MCF 10A (cell line): ENCODE measurements around the gene GADD45B. TPM values are rescaled to one million over a fixed set of nuclear protein-coding genes. Genes with fewer than 3 reads are reported as not detected.

Experiments used
- BruUV-seq: library from RNA; stranded (reverse); fragments of 400-500 nt; replicated peaks from 2 replicates; lab custom pipeline; 2021; lab: Mats Ljungman, UMichigan
- CTCF ChIA-PET: fragments of 300-600 bp; sonication (Branson Sonifier 250); formaldehyde crosslinking; extraction: SDS; loops from one replicate; lab custom pipeline; 2021; ENCODE audit warnings: antibody characterized with exemption, inconsistent platforms; lab: Yijun Ruan, JAX
- POLR2A ChIA-PET: fragments of 300-600, 350-650 bp; sonication (Branson Sonifier 250); formaldehyde crosslinking; extraction: SDS; loops from one replicate; lab custom pipeline; 2020; ENCODE audit warnings: antibody characterized with exemption, inconsistent platforms; lab: Yijun Ruan, JAX
- DNase-seq: peaks from one replicate; pipeline ENCODE4 v3.0.0-alpha.2; 2018; ENCODE audit not compliant: unreplicated experiment
- H3K27ac Mint-ChIP-seq: one replicate; pipeline ENCODE4 v1.8.0; 2022; ENCODE audit warnings: mild to moderate bottlenecking, low read depth, mixed read lengths; ENCODE audit not compliant: unreplicated experiment
- H3K27me3 Mint-ChIP-seq: one replicate; pipeline ENCODE4 v1.8.0; 2022; ENCODE audit warnings: mixed read lengths; ENCODE audit not compliant: insufficient read depth, unreplicated experiment
- H3K36me3 Mint-ChIP-seq: one replicate; pipeline ENCODE4 v1.8.0; 2022; ENCODE audit warnings: mild to moderate bottlenecking, moderate library complexity, mixed read lengths; ENCODE audit not compliant: insufficient read depth, unreplicated experiment
- H3K4me1 Mint-ChIP-seq: one replicate; pipeline ENCODE4 v1.8.0; 2022; ENCODE audit warnings: mixed read lengths; ENCODE audit not compliant: insufficient read depth, unreplicated experiment
- H3K4me3 Mint-ChIP-seq: one replicate; pipeline ENCODE4 v1.8.0; 2022; ENCODE audit warnings: mild to moderate bottlenecking, moderate library complexity, mixed read lengths; ENCODE audit not compliant: unreplicated experiment
- H3K9me3 Mint-ChIP-seq: one replicate; pipeline ENCODE4 v1.8.0; 2022; ENCODE audit warnings: mixed read lengths; ENCODE audit not compliant: unreplicated experiment
- intact Hi-C: fragments of 100-400 bp; cut with micrococcal nuclease; formaldehyde crosslinking; loops from 2 replicates; pipeline ENCODE4 v1.14.1; 2022
- total RNA-seq: library from RNA; stranded (reverse); gene quantifications from 2 replicates; pipeline ENCODE4 v1.2.3, GENCODE V29; 2022
- TF ChIP-seq, protein P1 (sequence below): fragments of 200-600 bp; IDR thresholded peaks from one replicate; pipeline ENCODE4 v1.8.0; 2022; ENCODE audit warnings: antibody characterized with exemption, mild to moderate bottlenecking; ENCODE audit not compliant: unreplicated experiment

Gene GADD45B
- total RNA-seq, 1 experiment from 2014 or later: 53.8 TPM

DNA sequence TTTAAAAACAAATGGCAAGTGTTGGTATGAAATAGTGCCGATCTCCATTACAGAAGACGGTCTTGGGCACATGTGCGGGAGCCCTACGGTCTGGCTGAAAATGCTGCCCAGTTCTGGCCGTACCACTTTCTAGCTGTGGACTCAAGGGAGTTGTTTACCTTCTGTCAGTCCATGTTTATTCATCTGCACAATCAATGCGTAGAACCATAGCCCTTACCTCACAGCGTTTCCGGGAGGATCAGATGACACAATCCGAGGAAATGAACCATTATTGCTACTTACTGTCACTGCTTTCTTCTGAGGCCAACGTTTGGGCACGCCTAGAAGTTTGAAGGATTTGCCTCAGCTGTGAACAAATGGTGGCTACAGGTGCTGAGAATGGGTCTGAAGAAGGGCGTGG is 31.2 kb downstream of the GADD45B start:
- intact Hi-C loops: no loop called here
- DNase-seq: peak; percentile 79
- ChIA-PET CTCF (interaction anchor here (0.6 kb wide), 1 partner anchor 862 kb away, joined by 4 read pairs; no protein-coding TSS in a partner anchor), POLR2A (no interaction called here)
- no peaks in the 10 kb centered on the region for H3K27me3 Mint-ChIP-seq
- peaks cover 6% of the 10 kb centered on the region for H3K36me3 Mint-ChIP-seq
- no peak overlapping the region for H3K4me3 Mint-ChIP-seq
- no peaks in the 10 kb centered on the region for H3K9me3 Mint-ChIP-seq
- TF ChIP-seq, protein P1, sequence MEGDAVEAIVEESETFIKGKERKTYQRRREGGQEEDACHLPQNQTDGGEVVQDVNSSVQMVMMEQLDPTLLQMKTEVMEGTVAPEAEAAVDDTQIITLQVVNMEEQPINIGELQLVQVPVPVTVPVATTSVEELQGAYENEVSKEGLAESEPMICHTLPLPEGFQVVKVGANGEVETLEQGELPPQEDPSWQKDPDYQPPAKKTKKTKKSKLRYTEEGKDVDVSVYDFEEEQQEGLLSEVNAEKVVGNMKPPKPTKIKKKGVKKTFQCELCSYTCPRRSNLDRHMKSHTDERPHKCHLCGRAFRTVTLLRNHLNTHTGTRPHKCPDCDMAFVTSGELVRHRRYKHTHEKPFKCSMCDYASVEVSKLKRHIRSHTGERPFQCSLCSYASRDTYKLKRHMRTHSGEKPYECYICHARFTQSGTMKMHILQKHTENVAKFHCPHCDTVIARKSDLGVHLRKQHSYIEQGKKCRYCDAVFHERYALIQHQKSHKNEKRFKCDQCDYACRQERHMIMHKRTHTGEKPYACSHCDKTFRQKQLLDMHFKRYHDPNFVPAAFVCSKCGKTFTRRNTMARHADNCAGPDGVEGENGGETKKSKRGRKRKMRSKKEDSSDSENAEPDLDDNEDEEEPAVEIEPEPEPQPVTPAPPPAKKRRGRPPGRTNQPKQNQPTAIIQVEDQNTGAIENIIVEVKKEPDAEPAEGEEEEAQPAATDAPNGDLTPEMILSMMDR: no peak
- H3K4me1 Mint-ChIP-seq: peaks cover 6% of the 10 kb centered on the region
- no TSS peak for BruUV-seq
- H3K27ac Mint-ChIP-seq: no peak overlapping the region

DNA sequence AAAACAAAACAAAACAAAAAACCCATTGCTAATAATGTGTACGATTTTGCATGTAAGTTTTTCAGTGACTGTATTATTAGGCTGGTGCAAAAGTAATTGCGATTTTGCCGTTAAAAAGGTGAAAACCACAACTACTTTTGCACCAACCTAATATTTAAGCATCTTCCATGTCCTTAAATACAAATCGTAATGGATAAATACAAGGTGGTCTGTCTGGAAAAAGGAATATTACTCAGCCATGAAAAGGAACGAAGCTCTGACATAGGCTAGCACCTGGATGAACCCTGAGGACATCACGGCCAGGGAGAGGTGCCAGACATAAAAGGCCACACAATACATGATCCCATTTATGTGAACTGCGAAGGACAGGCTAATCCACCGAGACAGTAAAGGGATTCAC is 33.2 kb downstream of the GADD45B start:
- intact Hi-C loops: no loop called here
- Mint-ChIP-seq H3K27ac (no peak overlapping the region), H3K4me3 (no peak overlapping the region), H3K36me3 (peaks cover 6% of the 10 kb centered on the region), H3K4me1 (peaks cover 1% of the 10 kb centered on the region), H3K27me3 (no peaks in the 10 kb centered on the region), H3K9me3 (no peaks in the 10 kb centered on the region)
- TF ChIP-seq, protein P1: no peak
- BruUV-seq: no TSS peak
- CTCF ChIA-PET: no interaction called here
- DNase-seq: no peak
- POLR2A ChIA-PET: no interaction called here

DNA sequence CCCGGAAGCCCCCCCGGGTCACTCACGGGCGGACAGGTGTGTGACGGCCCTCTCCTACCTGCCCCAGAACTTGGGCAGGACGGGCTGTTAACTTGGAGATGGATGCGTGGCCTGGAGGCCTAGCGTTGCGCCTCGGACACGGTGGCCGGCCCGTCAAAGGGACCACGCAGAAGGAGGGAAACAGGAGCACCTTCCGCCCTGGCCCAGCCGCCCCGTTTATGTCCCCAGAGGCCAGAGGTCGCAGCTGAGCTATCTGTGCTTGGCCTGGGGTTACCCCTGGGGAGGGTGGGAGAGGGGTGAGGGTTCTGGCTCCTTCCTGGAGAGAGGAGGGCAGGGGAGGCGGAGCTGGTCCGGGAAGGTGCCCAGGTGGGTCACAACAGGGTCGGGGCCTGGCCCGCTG is 35.6 kb downstream of the GADD45B start:
- ChIA-PET POLR2A (no interaction called here), CTCF (no interaction called here)
- BruUV-seq: no TSS peak
- peak overlapping the region; percentile 70 for H3K27ac Mint-ChIP-seq
- DNase-seq: no peak
- intact Hi-C loops: no loop called here
- H3K4me1 Mint-ChIP-seq: no peaks in the 10 kb centered on the region
- peaks cover 6% of the 10 kb centered on the region for H3K36me3 Mint-ChIP-seq
- no peaks in the 10 kb centered on the region for H3K9me3 Mint-ChIP-seq
- H3K27me3 Mint-ChIP-seq: no peaks in the 10 kb centered on the region
- TF ChIP-seq, protein P1: no peak
- no peak overlapping the region for H3K4me3 Mint-ChIP-seq

DNA sequence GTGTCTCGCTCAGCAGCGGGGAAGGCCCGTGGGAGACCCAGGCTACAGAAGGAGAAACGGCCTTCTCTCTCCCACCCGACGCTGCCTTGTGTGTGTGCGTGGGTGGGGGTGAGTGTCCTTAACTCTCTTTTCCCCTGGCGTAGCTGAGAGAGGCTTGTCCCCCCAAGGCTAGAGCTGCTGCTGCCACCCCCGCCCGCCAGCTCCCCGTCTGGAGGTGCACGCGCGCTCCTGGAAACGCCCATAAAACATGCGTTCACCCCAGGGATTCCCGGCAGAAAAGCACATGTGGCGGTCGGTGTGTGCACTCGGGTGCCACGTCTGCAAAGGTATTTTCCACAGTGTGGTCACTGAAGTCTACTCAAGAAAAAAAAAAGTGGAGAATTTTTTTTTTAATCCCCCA is 36.1 kb downstream of the GADD45B start:
- no peaks in the 10 kb centered on the region for H3K9me3 Mint-ChIP-seq
- ChIA-PET CTCF (no interaction called here), POLR2A (interaction anchor here (1.0 kb wide), 1 partner anchor 38 kb away, joined by 3 read pairs; no protein-coding TSS in a partner anchor)

More for the DNA sequence above, 36.1 kb downstream of the GADD45B start:
- H3K4me1 Mint-ChIP-seq: no peaks in the 10 kb centered on the region
- no peak for DNase-seq
- no peaks in the 10 kb centered on the region for H3K27me3 Mint-ChIP-seq
- intact Hi-C loops: no loop called here
- no TSS peak for BruUV-seq
- H3K27ac Mint-ChIP-seq: no peak overlapping the region
- no peak overlapping the region for H3K4me3 Mint-ChIP-seq
- TF ChIP-seq, protein P1: no peak
- H3K36me3 Mint-ChIP-seq: peaks cover 6% of the 10 kb centered on the region
